Stimulated activated CD4-positive, alpha-beta T cell treated with anti-CD3 and anti-CD28 coated beads, Interleukin-1b, Interleukin-23, amount 100 ng/mL, for 24 hours (primary cell): Measurements from ENCODE around the gene TRIM17.

Experiments used
- DNase-seq, 4 experiments: peaks; one replicate each; pipeline ENCODE4 v3.0.0-alpha.2; 2020; ENCODE audit warnings: low read depth in 4 of 4, low spot score in 1 of 4

Gene TRIM17

DNA sequence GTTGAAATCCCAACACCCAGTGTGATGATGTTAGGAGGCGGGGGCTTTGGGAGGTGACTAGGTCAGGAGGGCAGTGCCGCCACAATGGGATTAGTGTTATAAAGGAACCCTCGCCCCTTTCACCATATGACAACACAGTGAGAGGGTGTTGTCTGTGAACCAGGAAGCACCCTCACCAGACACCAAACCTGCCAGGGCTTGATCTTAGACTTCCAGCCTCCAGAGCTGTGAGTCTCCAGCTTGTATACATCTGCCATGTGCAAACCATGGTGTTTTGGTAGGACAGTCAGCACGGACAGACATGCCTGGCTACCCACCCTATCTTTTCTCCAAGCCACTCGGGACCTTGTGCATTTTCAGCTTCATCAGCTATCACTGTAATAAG is 14.0 kb downstream of the TRIM17 start:
- DNase-seq, result no peak

DNA sequence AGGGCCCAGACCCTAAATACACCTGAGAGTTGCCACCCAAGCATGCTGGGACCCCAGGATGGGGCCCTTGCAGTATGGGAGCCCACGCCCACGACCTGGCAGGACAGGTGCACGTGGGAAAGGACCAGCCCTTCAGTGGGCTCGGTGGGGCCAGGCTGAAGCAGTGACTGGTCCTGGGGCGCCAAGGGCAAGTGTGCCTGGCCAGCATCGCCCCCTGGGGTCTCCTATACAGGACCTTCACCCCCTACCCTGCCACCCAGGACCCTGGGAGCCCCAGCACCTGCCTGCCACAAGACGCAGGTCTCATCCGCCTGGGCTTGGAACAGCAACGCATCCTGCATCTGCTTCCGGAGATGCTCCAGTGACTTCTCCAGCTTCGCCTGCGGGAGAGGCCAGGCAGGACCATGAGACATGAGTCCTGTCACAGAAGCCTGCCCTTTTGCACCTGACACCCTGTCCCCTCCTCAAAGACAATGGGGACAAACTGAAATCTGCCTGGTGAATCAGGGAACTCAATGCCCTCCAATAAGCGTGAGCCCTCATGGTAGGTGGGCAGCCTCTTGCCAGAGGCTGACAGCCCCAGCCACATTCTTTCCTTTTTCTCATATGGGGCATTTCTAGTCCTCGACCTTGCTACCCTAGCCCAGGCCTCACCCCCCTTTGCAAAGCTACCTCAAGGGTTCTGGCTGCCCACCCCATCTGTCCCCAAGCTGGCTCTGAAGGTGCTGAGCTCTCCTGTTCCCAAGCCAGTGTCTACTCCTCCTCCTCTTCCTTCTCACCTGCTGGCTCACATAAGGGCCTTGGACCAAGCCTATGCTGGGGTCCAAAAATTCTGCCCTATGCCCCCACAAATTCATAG is 14.7 kb downstream of the TRIM17 start:
- no peak for DNase-seq

DNA sequence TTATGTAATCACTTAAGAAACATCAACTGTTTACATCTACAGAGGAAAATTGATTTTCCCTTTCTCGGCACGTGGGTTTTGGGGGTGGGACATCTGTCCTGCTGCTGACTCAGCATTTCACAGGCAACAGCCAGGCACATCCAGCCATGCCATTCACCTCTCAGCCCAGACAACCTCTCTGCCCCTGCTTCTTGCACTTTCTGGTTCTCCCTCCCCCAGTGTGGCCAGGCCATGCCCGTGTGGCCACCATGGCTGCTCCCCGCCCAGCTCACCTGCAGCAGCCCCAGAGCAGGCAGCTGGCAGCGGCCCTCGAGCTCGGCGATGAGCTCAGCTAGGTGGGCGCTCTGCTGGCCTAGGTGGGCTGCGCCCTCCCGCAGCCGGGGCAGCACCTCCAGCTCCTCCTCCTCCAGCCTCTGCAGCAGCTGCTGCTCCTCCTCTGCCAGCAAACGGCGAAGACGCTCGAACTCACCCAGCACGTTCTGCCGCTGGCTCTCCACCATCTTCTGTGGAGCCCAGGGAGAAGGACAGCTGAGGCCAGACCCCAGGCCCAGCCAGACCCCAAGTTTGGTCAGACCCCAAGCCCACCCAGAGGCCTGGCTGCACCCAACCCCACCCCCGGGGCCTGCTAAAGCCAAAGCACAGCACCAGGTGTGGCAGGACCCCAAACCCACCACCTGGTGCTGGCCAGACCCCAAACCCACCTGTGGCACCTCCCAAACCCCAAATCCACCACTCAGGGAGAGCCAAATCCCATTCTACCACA is 15.8 kb downstream of the TRIM17 start:
- no peak for DNase-seq

DNA sequence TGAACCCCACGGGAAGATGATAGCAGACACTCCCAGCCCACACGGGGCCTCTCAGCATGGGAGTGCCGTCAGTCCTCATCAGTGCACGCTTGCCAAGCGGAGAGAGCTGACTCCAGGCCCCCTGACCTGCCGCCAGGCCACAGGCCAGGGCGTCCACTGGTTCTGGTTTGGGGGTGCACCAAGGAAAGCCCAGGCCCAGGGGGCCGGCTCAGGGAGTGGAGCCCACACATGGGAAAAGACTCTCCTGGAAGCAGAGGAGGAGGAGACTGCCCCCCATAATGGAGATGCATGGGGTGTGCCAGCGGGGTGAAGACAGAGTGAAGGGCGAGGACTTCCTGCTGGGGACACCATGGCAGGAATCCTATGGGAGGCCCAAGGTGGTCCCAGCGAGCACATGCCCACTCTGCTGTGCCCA is 16.4 kb downstream of the TRIM17 start:
- DNase-seq, result no peak

DNA sequence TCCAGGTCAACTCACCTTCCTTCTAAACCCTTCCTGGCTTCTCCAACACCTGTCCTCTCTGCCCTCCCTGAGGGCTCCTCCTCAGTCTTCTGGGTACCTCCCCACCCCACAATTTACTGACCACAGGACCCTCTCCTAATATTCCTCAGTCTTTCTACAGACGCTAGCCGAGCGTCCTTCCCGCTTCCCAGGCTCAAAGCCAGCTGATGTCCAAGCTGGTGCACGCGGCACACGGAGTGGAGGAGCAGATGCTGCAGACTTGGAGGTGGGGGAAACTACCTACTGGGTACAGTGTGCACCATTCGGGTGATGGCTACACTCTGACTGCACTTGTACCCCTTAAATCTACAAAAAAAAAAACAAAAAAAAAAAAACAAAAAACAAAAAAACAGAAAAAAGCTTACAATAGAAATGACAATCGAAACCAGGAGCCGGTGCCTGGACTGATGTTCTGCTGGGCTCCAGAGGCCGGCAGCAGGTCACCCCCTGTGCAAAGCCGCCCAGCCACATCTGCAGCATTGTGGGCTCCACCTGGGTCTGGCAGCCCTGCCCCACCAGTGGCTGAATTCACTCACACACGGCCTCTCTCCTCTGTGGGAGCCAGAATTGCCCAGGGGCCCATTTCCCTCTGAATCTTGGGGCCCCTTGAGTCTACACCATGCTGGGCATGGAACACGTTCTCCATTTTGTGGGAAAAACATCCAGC is 17.0 kb downstream of the TRIM17 start:
- DNase-seq, result no peak

DNA sequence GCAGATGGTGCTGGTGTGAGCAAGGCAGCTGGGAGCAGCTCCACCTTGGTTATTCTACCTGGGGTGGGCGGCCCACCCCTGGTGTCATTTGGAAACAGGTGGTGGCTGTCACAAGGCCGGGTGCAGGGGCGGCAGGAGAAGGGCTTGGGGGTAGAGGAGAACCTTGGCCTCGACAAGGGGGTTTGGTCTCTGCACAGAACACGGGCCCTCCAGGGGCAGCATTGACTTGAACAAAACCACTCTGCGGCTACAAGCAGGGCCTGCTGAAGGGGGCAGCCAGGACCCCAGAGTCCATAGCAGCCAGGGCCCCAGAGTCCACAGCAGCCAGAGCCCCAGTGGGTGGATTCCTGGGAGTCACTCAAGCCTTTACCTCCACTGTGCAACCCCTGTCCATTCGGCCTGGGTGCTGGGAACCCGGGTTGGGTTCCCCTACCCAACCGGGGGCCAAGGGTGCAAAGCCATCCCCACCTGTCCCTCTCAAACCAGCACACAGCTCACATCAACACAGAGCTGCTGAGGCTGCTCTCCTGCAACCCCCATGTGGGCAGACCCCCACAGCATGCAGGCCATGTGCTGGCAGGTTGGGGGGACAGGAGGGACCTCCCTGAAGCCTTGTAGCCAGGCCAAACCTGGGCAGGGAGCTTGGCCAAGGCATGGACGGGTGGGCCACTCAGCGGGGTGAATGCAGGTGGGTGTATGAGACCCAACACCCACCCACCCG is 17.8 kb downstream of the TRIM17 start:
- DNase-seq, result no peak

DNA sequence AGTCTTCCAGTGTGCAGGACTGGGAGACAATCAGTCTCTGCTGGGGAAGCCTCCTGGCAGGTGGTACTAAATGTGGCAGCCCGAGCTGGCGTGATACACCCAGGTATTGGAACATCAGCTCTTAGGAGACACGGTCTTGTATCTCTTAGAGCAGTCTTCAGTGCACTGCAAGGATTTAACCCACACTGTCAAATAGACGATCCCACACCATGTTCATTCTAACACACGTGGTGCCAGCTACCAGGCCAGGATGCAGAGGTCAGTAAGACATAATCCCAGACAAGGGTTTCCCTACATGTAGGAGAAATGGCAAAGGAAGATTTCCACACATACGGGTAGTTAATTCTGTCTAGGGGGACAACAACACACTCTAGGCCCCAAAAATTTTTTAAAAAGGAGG is 18.7 kb downstream of the TRIM17 start:
- no peak for DNase-seq

DNA sequence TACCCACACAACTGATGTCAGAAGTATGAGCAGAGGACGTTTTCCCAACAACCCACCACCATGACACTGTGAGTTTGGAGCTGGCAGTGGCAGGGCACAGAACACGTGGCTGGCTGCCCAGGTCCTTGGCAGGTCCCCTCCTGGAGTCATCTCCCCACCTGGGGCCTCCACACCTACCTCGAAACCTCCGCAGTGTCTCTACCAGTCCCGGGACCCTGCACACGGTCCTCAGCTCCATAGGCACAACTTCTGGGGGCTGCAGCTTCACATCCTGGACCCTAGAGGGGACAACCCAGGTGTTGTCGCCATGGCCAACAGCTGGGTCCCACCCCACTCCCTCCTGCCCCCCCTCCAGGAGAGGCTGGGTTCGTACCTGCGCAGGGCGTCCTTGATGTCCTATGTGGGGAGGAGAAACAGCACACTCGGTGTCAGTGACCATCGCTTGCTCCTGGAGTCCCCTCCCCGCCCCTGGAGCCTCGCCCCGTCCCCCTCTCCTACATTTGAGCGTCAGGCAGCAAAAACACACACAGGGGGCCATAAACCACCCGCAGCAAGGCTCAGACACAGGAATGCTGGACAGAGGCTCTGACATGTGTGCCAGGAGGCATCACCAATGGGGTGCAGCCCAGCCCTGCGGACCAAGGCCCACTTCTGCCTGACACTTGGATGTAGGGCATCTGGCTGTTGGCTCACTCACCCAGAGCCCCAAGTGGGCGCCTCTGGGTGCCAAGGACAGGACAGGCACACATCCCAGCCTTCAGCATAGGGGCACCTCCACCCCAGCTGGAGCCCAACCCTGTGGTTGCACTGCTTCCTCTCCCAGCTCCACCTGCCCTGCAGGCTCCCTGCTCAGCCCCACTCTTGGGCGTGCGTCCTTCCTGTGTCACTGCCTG is 19.6 kb downstream of the TRIM17 start:
- no peak for DNase-seq

DNA sequence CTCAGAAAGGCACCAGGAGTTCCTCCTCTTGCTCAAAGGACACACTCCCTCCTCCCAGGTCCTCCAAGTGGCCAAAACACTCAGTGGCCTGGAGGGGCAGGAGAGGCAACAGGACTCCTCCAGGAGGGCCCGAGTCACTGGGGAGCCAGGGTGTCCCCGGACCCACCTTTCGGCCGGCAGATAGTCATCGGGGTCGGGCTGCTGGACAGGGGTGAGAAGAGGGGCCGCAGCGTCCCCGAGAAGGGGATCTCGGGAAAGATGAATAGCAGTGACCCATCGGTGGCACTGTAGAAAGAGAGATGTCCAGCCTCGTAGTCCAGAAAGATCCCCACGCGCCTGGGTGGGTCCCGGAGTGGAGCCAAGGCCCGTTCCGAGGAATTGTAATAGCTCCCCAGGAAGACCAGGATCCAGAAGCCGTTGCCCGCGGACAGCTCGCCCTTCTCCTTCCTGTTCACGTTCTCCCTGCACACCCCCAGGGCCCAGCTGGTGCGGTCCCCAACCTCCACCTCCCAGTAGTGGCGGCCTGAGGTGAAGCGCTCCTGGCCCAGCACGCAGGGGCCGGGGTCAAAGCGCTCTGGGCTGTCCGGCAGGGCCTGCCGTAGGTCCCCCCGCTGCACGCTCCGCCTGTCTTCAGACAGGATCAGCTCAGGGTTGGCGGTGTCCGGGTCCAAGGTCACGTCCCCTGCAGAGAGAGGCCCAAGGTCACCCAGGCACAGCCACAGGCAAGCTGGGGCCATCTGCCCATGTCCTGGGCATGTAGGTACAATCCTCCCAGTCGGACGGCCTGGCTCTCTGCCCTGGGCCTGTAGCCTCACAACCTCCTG is 21.9 kb downstream of the TRIM17 start:
- no peak for DNase-seq

DNA sequence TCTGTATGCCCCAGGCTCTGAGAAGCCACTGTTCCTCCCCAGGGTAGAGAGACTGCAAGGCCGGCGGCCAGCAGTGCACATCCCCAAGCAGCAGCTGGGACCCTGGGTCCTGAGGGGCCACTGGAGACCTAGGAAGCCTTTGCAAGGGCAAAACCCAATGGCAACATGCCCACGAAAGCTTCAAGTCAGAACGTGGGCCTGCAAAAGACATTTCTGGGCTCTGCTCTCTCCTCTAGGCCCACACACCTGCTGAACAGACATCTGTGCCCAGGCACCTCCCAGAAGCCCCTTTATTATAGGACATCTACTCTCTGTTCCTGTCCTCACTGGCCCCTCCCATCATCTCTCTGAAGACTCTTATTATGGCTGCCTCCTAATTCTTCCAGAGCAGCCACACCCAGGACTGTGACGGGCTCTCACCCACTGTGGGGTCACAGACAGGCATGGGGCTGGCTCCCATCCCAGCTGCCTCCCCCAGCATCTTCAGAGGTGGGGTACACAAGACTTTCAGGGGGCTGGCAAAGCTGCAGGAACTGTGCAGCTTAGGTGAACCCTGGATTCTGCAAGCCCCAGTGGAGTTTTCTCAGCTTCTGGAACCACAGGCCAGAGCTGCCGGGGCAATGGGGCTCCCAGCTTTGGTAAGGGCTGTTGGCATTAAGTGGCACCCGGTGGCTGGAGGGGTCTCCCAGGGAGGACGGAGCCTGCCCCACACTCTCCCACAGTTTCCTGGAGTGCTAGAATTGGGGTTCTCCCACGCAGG is 22.7 kb downstream of the TRIM17 start:
- DNase-seq, result no peak

DNA sequence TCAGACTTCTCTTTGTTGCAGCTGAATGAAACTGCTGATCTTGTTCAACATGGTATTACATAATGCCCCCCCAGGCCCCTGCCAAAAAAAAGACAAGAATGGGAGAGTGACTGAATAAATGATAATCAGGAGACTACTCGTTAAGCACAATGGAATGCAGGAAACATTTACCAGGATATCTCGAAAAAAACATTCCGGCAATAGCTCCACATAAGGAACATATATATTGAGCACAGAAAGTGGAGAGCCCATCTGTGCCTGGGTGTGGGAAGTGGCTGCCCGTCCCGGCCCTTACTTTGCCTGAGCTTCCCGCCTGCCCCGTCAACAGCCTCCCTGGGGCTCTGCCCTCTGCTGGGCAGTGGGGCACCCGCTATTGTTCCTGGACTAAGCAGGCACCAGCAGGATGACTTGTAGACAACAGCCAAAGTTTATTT is 23.4 kb downstream of the TRIM17 start:
- DNase-seq, result no peak

DNA sequence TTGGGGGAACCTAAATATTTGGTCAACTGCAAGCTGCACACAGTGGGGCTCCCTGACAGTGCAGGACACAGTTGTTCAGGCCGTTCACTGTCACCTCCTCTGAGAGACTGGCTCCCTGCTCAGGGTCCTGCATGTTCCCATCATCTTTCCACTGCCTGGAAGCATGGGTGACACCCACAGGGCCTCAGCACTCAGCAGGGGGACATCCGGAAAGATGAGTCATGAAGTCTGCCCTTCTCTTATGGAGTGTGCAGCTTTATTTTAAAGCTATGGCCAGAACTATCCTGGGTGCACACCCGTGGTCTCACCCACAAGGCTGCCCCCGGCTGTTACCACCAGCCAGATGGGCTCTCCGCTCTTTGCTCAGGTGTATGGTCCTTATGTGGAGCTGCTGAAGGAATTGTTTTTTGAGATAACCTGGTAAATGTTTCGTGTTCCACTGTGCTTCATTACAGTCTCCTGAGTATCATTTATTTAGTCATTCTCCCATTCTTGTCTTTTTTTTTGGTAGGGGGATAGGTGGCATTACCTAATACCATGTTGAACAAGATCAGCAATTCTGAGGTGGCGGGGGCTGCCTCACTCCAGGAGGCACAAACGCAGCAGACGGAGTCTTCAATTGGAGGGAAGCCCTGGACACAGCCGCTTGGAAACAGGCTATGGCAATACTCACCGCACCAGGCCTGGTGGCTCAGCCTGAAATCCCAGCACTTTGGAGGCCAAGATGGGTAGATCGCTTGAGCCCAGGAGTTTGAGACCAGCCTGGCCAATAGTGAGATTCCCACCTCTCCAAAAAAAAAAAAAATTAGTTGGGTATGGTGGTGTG is 24.3 kb downstream of the TRIM17 start:
- no peak for DNase-seq

DNA sequence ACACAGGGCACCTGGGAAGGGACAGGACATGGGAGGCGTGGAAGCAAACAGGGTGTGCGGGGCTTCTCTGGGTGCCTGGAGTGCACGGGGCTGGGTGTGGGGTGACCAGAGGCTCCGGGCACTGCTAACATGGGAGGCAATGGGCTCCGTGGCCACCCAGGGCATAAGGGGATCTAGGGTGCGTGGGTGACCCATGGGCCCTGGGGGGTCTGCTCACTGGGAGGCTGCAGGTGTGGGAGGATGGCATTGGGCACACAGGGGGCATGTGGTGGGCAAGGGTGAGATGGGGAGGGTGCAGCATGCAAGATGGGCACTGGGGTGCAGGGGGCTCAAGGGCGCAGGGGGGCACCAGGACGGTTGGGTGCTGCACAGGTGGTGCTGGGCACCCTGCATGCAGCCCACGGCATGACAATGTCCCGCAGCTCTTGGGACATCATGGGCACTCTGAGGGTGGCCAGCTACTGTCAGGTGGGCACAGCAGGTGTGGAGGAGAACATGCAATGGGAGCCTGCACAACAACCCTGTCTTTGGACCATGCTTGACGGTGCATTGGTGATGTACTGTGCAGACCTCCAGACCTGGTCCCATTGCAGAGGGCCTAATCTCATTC is 25.1 kb downstream of the TRIM17 start:
- DNase-seq, result no peak

DNA sequence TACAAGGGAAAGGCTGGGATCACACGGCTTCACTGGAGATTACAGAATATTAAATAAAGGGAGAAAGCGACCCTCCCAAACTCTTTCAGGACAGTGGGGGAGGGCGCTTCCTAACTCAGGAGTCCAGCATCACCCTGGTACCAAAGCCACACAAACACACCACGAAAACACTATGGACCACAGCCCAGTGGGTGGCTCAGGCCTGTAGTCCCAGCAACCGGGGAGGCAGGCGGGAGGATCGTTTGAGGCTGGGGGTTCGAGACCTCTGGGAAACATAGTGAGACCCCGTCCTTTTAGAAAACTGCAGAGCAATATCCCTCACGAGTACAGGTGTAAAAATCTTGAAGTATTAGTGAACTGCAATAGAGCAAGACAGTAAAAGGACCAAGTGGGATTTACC is 26.0 kb downstream of the TRIM17 start:
- DNase-seq, result no peak

DNA sequence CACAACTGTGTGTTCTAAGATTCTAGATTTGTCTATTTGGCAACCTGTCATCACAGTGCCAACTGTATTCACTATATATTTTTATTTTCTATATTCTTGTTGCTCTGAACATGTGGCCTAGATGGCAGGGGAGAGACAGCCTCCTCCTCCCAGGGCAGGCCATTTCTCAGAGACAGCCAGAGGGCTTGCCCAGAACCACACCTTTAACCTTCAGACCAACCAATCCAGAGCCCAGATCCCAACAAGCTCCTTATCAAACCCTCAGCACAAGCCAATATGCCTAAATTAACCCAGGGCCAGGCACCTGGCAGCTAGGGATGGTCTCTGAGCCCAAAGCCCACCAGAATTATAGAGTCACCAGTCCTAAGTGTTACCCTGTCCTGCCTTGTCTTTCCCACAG is 29.3 kb downstream of the TRIM17 start:
- no peak for DNase-seq

DNA sequence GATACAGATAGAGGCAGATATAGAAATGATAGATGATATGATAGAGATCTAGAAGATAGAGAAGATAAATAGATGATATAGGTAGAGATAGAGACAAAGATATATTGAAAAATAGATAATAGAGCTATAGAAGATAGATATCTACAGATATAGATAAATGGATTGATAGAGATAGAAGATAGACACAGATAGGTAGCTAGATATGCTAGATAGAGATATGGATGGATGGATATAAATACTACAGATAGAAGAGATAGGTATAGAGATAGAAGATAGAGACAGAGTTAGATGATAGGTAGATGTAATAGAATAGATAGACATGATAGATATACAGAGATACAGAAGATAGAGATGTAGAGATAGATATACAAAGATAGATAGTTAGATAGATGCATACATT is 31.4 kb downstream of the TRIM17 start:
- DNase-seq, result no peak

DNA sequence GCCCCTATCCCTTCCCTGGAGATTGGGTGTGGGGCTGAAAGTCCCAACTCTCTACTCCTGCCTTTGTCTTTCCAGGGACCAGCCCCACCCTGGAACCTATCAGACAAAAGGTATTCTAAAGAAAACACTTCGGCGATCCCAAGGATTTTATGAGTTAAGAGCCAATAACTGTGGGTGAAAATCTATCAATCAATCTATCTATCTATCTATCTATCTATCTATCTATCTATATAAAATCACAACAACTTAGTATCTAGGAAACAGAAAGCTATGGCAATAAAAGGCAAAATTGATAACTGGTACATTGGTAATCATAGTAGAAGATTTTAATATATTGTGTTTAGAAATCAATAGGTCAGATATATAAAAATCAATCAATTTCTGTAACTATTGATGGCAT is 32.9 kb downstream of the TRIM17 start:
- no peak for DNase-seq
